Measurements from ENCODE around the gene PRKAG2. TPM values are rescaled to one million over a fixed set of nuclear protein-coding genes. Genes with fewer than 3 reads are reported as not detected.

The PRKAG2 gene
- total and polyA plus RNA-seq, 4 donors: 3.6 to 25.1 (median 16.8) TPM

DNA sequence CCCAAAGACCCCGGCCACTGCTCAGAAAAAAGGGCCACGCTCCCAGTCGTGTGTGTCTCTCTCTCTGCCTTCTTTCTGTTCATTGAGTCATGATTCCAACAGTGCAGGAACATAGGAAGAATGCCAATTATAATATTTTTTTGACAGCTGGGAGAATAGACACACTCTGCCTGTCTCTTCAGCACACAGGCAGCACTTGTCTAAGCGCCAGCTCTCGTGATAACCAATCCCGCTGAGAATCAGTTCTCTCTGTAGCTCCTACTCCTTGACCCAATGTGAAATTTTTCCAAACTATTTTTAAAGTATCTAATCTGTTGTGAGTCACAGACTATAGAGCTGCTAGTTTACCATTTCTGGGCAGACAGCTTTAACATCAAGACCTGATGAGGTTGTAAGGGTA lies 211.5 kb downstream of the PRKAG2 start:
- Histone ChIP-seq H3K36me3 (ENCODE audit: control insufficient read depth in 4 of 4, insufficient read depth in 3 of 4, low read depth in 1 of 4, low read length in 3 of 4) (peaks cover 0 to 19% (median 12%) of the 10 kb centered on the region in 4 donors), H3K4me3 (ENCODE audit: low read depth in 1 of 3, low read length in 3 of 3) (no peak overlapping the region), H3K9ac (ENCODE audit: low read depth in 1 of 2, low read length in 2 of 2) (no peak overlapping the region), H3K4me1 (ENCODE audit: control insufficient read depth in 4 of 4, insufficient read depth in 4 of 4, low read length in 3 of 4) (no peaks in the 10 kb centered on the region), H3K9me3 (ENCODE audit: control insufficient read depth in 4 of 4, low read length in 3 of 4) (peaks cover 0 to 4% (median 0%) of the 10 kb centered on the region in 4 donors), H3K27me3 (ENCODE audit: control insufficient read depth in 4 of 4, insufficient read depth in 4 of 4, low read length in 3 of 4) (no peaks in the 10 kb centered on the region), H3K27ac (ENCODE audit: low read depth in 1 of 2, low read length in 2 of 2) (no peak overlapping the region)
- 84% methylated on average over 6 of the region's 6 CpGs for WGBS
- no peak for DNase-seq (ENCODE audit: low spot score)
- TF ChIP-seq, protein P1, sequence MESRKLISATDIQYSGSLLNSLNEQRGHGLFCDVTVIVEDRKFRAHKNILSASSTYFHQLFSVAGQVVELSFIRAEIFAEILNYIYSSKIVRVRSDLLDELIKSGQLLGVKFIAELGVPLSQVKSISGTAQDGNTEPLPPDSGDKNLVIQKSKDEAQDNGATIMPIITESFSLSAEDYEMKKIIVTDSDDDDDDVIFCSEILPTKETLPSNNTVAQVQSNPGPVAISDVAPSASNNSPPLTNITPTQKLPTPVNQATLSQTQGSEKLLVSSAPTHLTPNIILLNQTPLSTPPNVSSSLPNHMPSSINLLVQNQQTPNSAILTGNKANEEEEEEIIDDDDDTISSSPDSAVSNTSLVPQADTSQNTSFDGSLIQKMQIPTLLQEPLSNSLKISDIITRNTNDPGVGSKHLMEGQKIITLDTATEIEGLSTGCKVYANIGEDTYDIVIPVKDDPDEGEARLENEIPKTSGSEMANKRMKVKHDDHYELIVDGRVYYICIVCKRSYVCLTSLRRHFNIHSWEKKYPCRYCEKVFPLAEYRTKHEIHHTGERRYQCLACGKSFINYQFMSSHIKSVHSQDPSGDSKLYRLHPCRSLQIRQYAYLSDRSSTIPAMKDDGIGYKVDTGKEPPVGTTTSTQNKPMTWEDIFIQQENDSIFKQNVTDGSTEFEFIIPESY (IDR thresholded peaks at IDR 0.05): no peak
- TF ChIP-seq FOXA1 (IDR thresholded peaks at IDR 0.05) (no peak), EGR1 (IDR thresholded peaks at IDR 0.05; ENCODE audit: low read depth in 2 of 2) (no peak), HNF4A (conservative IDR thresholded peaks at IDR 0.05) (no peak), RAD21 (IDR thresholded peaks at IDR 0.05) (no peak), FOXA2 (IDR thresholded peaks at IDR 0.05) (no peak), JUND (IDR thresholded peaks at IDR 0.05) (peak in 1 of 2 donors; percentile 19), SP1 (IDR thresholded peaks at IDR 0.05) (peak; percentile 19), NR2F2 (IDR thresholded peaks at IDR 0.05) (peak; percentile 65)
- TF ChIP-seq, protein P2, sequence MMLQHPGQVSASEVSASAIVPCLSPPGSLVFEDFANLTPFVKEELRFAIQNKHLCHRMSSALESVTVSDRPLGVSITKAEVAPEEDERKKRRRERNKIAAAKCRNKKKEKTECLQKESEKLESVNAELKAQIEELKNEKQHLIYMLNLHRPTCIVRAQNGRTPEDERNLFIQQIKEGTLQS (IDR thresholded peaks at IDR 0.05): no peak
- TF ChIP-seq, protein P3, sequence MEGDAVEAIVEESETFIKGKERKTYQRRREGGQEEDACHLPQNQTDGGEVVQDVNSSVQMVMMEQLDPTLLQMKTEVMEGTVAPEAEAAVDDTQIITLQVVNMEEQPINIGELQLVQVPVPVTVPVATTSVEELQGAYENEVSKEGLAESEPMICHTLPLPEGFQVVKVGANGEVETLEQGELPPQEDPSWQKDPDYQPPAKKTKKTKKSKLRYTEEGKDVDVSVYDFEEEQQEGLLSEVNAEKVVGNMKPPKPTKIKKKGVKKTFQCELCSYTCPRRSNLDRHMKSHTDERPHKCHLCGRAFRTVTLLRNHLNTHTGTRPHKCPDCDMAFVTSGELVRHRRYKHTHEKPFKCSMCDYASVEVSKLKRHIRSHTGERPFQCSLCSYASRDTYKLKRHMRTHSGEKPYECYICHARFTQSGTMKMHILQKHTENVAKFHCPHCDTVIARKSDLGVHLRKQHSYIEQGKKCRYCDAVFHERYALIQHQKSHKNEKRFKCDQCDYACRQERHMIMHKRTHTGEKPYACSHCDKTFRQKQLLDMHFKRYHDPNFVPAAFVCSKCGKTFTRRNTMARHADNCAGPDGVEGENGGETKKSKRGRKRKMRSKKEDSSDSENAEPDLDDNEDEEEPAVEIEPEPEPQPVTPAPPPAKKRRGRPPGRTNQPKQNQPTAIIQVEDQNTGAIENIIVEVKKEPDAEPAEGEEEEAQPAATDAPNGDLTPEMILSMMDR (IDR thresholded peaks at IDR 0.05; ENCODE audit: low read depth, low read length, missing input control): no peak

DNA sequence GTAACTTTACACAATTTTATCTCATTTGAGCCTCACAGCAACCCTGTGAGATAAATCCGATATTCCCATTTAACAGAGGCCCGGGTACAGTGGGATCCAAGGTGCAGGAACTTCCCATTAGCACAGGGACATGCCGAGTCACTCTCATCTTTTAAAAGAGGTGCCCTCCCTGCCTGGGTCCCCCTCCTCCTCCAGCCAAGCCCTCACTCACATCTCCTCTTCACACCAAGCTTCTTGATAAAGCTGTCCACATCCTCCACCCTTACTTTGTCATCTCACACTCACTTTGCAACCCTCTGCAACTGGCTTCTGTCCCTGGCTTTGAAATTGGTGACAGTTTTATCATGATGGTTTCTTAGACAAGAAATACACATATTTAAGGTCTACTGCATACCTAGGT lies 212.6 kb downstream of the PRKAG2 start:
- Histone ChIP-seq H3K4me3 (ENCODE audit: low read depth in 1 of 3, low read length in 3 of 3) (no peak overlapping the region), H3K4me1 (ENCODE audit: control insufficient read depth in 4 of 4, insufficient read depth in 4 of 4, low read length in 3 of 4) (no peaks in the 10 kb centered on the region), H3K36me3 (ENCODE audit: control insufficient read depth in 4 of 4, insufficient read depth in 3 of 4, low read depth in 1 of 4, low read length in 3 of 4) (peaks cover 0 to 16% (median 12%) of the 10 kb centered on the region in 4 donors), H3K27ac (ENCODE audit: low read depth in 1 of 2, low read length in 2 of 2) (no peak overlapping the region), H3K9ac (ENCODE audit: low read depth in 1 of 2, low read length in 2 of 2) (no peak overlapping the region), H3K9me3 (ENCODE audit: control insufficient read depth in 4 of 4, low read length in 3 of 4) (peaks cover 0 to 4% (median 0%) of the 10 kb centered on the region in 4 donors), H3K27me3 (ENCODE audit: control insufficient read depth in 4 of 4, insufficient read depth in 4 of 4, low read length in 3 of 4) (no peaks in the 10 kb centered on the region)
- WGBS: 96% methylated on average over 3 of the region's 3 CpGs
- DNase-seq (ENCODE audit: low spot score): no peak
- TF ChIP-seq JUND (IDR thresholded peaks at IDR 0.05) (no peak), HNF4G (IDR thresholded peaks at IDR 0.05) (no peak), SP1 (IDR thresholded peaks at IDR 0.05) (no peak), RXRA (IDR thresholded peaks at IDR 0.05) (no peak)
- TF ChIP-seq, protein P1 (IDR thresholded peaks at IDR 0.05): no peak
- TF ChIP-seq, protein P4, sequence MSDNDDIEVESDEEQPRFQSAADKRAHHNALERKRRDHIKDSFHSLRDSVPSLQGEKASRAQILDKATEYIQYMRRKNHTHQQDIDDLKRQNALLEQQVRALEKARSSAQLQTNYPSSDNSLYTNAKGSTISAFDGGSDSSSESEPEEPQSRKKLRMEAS (IDR thresholded peaks at IDR 0.05): no peak
